GM19438 (cell line): ENCODE measurements around the gene RNU7-1.

ENCODE experiments used
- ATAC-seq: cut with Tn5 transposase; IDR thresholded peaks from one replicate; pipeline ENCODE4 v1.9.1; 2021; ENCODE audit warnings: low read depth; ENCODE audit not compliant: unreplicated experiment

Gene RNU7-1

DNA sequence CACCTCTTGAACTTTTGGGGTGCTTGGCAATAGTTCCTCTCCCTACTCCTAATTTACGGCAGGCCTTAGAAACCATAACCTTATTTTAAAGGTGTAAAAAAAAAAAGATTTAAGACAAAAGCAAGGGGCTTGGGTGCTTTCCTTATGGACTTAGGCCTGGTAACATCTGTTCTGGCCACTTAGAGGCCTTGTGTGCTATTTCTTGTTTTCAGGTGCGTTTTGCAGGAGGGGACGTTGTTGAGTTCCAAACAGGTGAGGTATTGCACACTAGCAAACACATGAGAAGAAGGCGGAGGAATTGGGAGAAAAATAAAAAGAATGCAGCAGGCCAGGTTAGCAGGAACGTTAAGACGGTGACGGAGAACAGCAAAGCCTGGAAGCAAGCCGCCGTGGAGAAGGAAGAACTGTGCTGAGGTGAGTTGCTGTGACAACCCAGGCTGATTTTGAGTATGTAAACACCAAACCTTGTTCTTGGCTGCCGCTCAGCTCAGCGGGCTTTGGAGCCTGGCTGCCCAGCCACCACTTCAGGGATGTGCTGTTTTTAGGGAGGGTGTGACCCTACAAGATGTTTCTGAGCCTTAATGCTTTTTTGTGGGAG is 44.4 kb downstream of the RNU7-1 start:
- no peak for ATAC-seq
